OCI-LY7 (cell line): ENCODE results near the gene KRT76.

ENCODE experiments used
- EZH2phosphoT487 ChIP-seq: fragments of 200-600 bp; sonication (generic); IDR thresholded peaks from 2 replicates; pipeline ENCODE4 v1.6.1; 2018; ENCODE audit warnings: low read depth, borderline replicate concordance, mild to moderate bottlenecking, mixed run types, antibody characterized with exemption, low read length, moderate library complexity, mixed read lengths
- TF ChIP-seq, protein P1 (sequence below): fragments of 200-600 bp; sonication (generic); conservative IDR thresholded peaks from 2 replicates; pipeline ENCODE4 v1.5.1; 2014; ENCODE audit warnings: mild to moderate bottlenecking, antibody characterized with exemption, low read length, moderate library complexity, mixed read lengths

DNA sequence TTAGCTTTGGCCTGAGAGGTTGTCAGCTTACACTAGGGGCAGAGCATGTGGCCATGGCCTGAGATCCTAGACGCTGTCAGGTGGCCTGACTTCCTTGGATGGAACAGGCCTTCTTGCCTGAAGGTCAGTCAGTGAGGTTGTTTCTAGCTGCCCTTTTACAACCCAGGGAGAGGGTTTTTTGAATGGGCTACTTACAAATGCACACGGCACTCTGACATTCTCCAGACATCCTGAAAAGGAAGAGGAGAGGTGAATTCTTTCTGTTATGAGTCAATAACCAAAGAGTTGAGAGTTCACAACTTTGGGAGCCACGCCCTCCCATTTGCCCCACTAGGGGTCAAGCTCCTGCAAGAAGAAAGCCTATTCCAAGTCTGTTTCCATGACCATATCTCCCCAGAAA is 7.8 kb downstream of the KRT76 start:
- no peak for TF ChIP-seq EZH2phosphoT487
- TF ChIP-seq, protein P1, sequence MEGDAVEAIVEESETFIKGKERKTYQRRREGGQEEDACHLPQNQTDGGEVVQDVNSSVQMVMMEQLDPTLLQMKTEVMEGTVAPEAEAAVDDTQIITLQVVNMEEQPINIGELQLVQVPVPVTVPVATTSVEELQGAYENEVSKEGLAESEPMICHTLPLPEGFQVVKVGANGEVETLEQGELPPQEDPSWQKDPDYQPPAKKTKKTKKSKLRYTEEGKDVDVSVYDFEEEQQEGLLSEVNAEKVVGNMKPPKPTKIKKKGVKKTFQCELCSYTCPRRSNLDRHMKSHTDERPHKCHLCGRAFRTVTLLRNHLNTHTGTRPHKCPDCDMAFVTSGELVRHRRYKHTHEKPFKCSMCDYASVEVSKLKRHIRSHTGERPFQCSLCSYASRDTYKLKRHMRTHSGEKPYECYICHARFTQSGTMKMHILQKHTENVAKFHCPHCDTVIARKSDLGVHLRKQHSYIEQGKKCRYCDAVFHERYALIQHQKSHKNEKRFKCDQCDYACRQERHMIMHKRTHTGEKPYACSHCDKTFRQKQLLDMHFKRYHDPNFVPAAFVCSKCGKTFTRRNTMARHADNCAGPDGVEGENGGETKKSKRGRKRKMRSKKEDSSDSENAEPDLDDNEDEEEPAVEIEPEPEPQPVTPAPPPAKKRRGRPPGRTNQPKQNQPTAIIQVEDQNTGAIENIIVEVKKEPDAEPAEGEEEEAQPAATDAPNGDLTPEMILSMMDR, result no peak
